ENCODE data around the gene AGBL4. TPM values are rescaled to one million over a fixed set of nuclear protein-coding genes. Genes with fewer than 3 reads are reported as not detected.

The AGBL4 gene
- polyA plus RNA-seq, 1 experiment, result not detected

DNA sequence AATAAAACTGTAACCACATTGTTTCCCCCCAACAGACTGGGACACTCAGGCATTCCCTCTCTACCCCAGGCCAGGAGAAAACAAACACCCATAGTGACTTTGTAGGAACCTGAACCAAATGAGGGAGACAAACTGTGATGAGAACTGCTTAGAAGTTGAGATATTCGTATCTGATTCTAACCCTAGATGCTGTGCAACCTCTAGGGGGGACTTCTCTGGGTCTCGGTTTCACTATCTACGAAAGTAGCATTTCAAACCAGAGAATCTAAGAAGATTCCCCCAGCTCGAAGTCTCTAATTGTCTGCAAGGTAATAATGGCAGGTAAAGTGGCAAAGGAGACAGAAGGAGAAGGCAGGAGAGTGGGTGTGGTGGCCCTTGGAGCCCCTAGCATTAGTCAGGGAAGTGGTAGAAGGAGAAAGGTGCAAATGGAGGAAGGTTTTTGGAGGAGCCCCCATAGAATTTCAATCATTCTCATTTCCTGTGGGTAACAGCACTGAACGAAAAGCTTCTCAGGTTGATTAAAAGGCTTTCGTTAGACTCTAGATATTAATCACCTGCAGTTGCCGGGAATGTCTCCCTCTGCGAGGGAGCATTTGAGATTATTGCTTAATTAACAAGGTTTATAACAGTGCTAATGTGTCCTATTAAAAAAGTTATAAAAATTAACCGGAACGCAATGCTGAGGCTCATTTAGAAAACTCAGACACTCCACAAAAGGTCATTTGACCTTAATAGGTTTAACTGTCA lies 1293.4 kb downstream of the AGBL4 start:
- H3K27me3 ChIP-seq (ENCODE audit: control insufficient read depth, insufficient read depth, low read length), result no peaks in the 10 kb centered on the region
- DNase-seq (ENCODE audit: low read depth, low spot score), result no peak
- no peak overlapping the region for H3K4me3 ChIP-seq (ENCODE audit: low read depth, low read length)
- CTCF ChIA-PET, result no interaction called here
- POLR2A ChIA-PET, result no interaction called here
- no peak overlapping the region for H3K27ac ChIP-seq (ENCODE audit: low read depth, low read length)
- TF ChIP-seq, protein P1, sequence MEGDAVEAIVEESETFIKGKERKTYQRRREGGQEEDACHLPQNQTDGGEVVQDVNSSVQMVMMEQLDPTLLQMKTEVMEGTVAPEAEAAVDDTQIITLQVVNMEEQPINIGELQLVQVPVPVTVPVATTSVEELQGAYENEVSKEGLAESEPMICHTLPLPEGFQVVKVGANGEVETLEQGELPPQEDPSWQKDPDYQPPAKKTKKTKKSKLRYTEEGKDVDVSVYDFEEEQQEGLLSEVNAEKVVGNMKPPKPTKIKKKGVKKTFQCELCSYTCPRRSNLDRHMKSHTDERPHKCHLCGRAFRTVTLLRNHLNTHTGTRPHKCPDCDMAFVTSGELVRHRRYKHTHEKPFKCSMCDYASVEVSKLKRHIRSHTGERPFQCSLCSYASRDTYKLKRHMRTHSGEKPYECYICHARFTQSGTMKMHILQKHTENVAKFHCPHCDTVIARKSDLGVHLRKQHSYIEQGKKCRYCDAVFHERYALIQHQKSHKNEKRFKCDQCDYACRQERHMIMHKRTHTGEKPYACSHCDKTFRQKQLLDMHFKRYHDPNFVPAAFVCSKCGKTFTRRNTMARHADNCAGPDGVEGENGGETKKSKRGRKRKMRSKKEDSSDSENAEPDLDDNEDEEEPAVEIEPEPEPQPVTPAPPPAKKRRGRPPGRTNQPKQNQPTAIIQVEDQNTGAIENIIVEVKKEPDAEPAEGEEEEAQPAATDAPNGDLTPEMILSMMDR (IDR thresholded peaks at IDR 0.05; ENCODE audit: low read depth, low read length), result no peak
- no peaks in the 10 kb centered on the region for H3K9me3 ChIP-seq (ENCODE audit: control insufficient read depth, insufficient read depth, low read length)

DNA sequence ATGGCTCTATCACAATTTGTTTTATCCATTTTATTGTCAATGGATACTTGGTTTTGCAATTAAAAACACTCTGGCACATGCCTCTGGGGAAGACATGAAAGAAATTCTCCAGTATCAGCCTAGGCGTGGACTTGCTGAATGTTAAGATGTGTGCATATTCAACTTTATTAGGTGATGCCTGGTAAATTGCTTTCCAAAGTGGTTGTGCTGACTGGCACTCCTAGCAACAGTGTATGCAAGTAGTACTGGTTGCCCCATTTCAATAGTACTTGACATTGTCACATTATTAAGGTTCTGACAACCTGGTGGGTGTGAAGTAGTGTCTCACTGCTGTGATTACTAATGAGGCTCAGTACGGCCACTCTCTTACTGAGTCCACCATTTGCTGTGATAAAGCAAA lies 1295.2 kb downstream of the AGBL4 start:
- no peaks in the 10 kb centered on the region for H3K27me3 ChIP-seq (ENCODE audit: control insufficient read depth, insufficient read depth, low read length)
- H3K27ac ChIP-seq (ENCODE audit: low read depth, low read length), result no peak overlapping the region
- DNase-seq (ENCODE audit: low read depth, low spot score), result no peak
- TF ChIP-seq, protein P1 (IDR thresholded peaks at IDR 0.05; ENCODE audit: low read depth, low read length), result no peak
- ChIA-PET CTCF (interaction anchor here (0.8 kb wide), 1 partner anchor 31 kb away, joined by 4 read pairs; no protein-coding TSS in a partner anchor), POLR2A (no interaction called here)
- no peaks in the 10 kb centered on the region for H3K9me3 ChIP-seq (ENCODE audit: control insufficient read depth, insufficient read depth, low read length)
- H3K4me3 ChIP-seq (ENCODE audit: low read depth, low read length), result no peak overlapping the region

DNA sequence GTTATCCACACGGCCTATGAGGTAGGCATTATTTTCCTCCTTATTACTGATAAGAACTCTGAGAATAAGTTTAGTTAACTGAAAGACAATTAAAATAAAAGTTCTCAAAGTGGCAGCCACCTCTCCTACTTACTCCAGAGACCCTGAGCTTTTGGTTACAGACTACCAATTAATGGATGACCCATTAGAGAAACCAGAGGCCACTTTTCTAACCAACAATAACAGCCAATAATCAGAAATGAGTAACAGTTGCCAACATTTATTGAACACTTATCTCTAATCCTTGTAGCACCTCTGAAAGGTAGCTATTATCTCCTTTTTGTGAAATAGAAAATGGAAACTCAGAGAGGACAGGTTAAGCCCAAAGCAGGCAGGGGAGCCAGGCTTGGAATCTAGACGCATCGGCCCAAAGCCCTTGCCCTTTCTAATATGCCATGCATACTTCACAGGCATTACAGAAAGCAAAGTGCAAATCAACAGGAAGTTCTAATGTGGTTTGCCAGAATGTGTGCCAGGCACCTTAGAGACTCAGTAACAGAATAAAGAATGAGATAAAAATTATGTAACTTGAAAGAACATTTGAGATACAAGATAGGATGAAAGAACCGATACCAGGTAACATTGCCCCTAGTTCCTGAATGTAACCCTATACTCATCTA lies 1297.1 kb downstream of the AGBL4 start:
- POLR2A ChIA-PET, result no interaction called here
- DNase-seq (ENCODE audit: low read depth, low spot score), result no peak
- no peak overlapping the region for H3K27ac ChIP-seq (ENCODE audit: low read depth, low read length)
- no peaks in the 10 kb centered on the region for H3K9me3 ChIP-seq (ENCODE audit: control insufficient read depth, insufficient read depth, low read length)
- H3K4me3 ChIP-seq (ENCODE audit: low read depth, low read length), result no peak overlapping the region
- no peaks in the 10 kb centered on the region for H3K27me3 ChIP-seq (ENCODE audit: control insufficient read depth, insufficient read depth, low read length)
- CTCF ChIA-PET, result no interaction called here
- TF ChIP-seq, protein P1 (IDR thresholded peaks at IDR 0.05; ENCODE audit: low read depth, low read length), result no peak

DNA sequence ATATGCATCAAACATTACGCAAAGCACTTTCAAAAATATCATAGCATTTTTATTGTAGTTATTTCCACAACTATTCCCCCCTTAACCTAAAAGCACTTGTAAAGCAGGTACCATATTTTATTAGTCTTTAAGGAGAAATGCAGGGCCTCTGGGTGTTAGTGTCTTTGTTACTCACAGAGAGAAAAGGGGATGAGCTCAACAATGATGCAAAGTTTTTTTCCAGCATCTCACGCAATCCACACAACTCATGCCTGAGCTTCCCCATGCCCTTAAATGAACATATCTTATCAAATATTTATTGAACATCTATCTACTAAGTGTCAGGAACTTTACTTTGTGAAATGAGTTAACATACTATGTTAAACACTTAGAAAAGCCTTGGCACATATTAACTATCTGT lies 1297.6 kb downstream of the AGBL4 start:
- ChIA-PET CTCF (no interaction called here), POLR2A (no interaction called here)
- no peak for DNase-seq (ENCODE audit: low read depth, low spot score)
- H3K27ac ChIP-seq (ENCODE audit: low read depth, low read length), result no peak overlapping the region
- H3K27me3 ChIP-seq (ENCODE audit: control insufficient read depth, insufficient read depth, low read length), result no peaks in the 10 kb centered on the region
- no peak overlapping the region for H3K4me3 ChIP-seq (ENCODE audit: low read depth, low read length)
- H3K9me3 ChIP-seq (ENCODE audit: control insufficient read depth, insufficient read depth, low read length), result no peaks in the 10 kb centered on the region
- TF ChIP-seq, protein P1 (IDR thresholded peaks at IDR 0.05; ENCODE audit: low read depth, low read length), result no peak

DNA sequence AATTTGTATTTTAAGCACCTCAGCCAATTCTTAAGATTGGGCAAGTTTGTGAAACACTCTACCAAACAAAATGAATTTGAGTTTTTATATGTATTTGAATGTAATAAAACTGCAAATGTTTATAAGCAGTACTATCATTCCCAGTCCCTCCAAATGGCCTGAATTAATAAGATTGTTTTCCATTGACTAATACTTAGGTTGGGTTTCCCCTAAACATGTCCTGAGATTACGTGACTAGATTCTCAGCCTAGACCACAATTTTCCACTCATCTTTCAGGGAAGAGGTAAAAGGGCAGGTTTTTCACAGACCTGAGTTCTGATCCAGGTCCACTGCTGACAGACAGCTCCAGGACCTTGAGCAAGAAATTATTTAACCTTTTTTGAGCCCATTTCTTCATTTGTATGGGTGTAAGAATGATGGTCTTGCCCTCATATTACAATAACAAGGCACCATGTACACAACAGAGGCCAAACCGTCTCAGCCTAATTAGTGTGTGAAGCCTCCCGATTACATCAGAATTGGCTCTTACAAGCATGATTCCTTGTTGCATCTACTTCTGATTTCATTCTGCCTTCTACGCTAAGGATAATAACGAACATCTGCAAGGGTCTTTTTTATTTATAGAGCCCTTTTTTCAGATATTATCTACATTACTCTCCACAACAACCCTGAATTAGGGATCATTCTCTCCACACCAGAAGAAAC lies 1298.3 kb downstream of the AGBL4 start:
- H3K27ac ChIP-seq (ENCODE audit: low read depth, low read length), result no peak overlapping the region
- H3K27me3 ChIP-seq (ENCODE audit: control insufficient read depth, insufficient read depth, low read length), result no peaks in the 10 kb centered on the region
- TF ChIP-seq, protein P1 (IDR thresholded peaks at IDR 0.05; ENCODE audit: low read depth, low read length), result no peak
- no peak overlapping the region for H3K4me3 ChIP-seq (ENCODE audit: low read depth, low read length)
- POLR2A ChIA-PET, result no interaction called here
- no peak for DNase-seq (ENCODE audit: low read depth, low spot score)
- CTCF ChIA-PET, result no interaction called here
- no peaks in the 10 kb centered on the region for H3K9me3 ChIP-seq (ENCODE audit: control insufficient read depth, insufficient read depth, low read length)

Measured in AG04450 (cell line).